AG04450 (cell line): Measurements from ENCODE around the gene NLN. TPM values are rescaled to one million over a fixed set of nuclear protein-coding genes. Genes with fewer than 3 reads are reported as not detected.

Source experiments
- CTCF ChIA-PET: fragments of 300-600, 350-600 bp; formaldehyde crosslinking; extraction: SDS; loops from one replicate; lab custom pipeline; 2022; ENCODE audit warnings: antibody characterized with exemption, inconsistent platforms; lab: Charles Lee
- POLR2A ChIA-PET: fragments of 350-600 bp; formaldehyde crosslinking; extraction: SDS; loops from one replicate; lab custom pipeline; 2021; ENCODE audit warnings: antibody characterized with exemption, inconsistent platforms; lab: Yijun Ruan, JAX
- DNase-seq: peaks from one replicate; pipeline ENCODE4 v3.0.0-alpha.2; 2011; ENCODE audit warnings: low read depth, low spot score
- H3K27ac ChIP-seq: one replicate; pipeline ENCODE4 v1.5.1; 2012; ENCODE audit warnings: low read depth, low read length, control low read depth
- H3K27me3 ChIP-seq: one replicate; pipeline ENCODE4 v1.6.0; 2012; ENCODE audit warnings: low read length; ENCODE audit not compliant: control insufficient read depth, insufficient read depth
- H3K4me3 ChIP-seq: 2 replicates; pipeline ENCODE4 v1.5.1; 2011; ENCODE audit warnings: mild to moderate bottlenecking, low read depth, low read length, control low read depth
- H3K9me3 ChIP-seq: 2 replicates; pipeline ENCODE4 v1.5.1; 2012; ENCODE audit warnings: low read length; ENCODE audit not compliant: control insufficient read depth, insufficient read depth
- polyA plus RNA-seq: library from polyadenylated mRNA; depleted of rRNA; stranded (reverse); fragments of >200 nt; gene quantifications from 2 replicates; pipeline ENCODE4 v1.2.3, GENCODE V29; 2011
- TF ChIP-seq, protein P1 (sequence below): IDR thresholded peaks from 2 replicates; pipeline ENCODE4 v1.5.1; 2011; ENCODE audit warnings: low read depth, low read length, control low read depth, inconsistent platforms

The NLN gene
- polyA plus RNA-seq, 1 experiment: 28.8 TPM

DNA sequence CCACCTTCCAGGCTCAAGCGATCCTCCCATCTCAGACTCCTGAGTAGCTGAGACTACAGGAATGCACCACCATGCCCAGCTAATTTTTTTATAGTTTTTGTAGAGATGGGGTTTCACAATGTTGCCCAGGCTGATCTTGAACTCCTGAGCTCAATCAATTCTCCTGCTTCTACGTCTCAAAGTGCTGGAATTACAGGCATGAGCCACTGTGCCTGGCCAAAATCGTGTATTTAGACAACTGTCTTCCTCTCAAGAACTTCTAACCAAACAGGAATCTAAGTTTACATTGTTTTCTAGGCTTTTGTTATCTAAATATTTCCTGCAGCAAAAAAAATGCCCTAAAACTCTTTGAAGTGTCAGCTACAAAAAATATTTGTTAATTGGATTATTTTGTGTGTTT lies 78.8 kb downstream of the NLN start:
- CTCF ChIA-PET: interaction anchor here (1.0 kb wide), 1 partner anchor 58 kb away, joined by 4 read pairs; no protein-coding TSS in a partner anchor
- POLR2A ChIA-PET: interaction anchor here (0.6 kb wide), 1 partner anchor 148 kb away, joined by 3 read pairs; no protein-coding TSS in a partner anchor
- H3K4me3 ChIP-seq: no peak overlapping the region

DNA sequence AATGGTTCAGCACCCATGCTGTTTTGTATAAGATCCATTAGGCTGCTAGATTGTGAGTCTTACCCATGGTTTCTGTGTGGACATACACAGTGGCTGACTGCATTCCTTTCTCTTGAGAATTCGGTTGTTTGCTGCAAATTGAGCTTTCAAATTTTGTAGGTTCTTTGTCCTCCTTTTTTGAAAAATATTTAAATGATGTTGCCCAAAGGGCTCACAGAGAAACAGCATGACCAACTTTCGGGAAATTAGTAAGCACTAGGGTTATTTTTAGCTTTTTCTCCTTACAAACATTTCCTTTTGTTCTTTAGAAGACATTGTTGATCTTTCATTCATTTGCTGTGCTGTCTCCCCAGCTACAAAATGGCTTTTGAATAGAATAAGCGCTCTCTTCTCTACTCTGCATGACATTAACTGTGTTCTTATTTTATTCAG lies 79.4 kb downstream of the NLN start:
- peaks cover 18% of the 10 kb centered on the region for H3K9me3 ChIP-seq
- no peak overlapping the region for H3K27ac ChIP-seq
- TF ChIP-seq, protein P1, sequence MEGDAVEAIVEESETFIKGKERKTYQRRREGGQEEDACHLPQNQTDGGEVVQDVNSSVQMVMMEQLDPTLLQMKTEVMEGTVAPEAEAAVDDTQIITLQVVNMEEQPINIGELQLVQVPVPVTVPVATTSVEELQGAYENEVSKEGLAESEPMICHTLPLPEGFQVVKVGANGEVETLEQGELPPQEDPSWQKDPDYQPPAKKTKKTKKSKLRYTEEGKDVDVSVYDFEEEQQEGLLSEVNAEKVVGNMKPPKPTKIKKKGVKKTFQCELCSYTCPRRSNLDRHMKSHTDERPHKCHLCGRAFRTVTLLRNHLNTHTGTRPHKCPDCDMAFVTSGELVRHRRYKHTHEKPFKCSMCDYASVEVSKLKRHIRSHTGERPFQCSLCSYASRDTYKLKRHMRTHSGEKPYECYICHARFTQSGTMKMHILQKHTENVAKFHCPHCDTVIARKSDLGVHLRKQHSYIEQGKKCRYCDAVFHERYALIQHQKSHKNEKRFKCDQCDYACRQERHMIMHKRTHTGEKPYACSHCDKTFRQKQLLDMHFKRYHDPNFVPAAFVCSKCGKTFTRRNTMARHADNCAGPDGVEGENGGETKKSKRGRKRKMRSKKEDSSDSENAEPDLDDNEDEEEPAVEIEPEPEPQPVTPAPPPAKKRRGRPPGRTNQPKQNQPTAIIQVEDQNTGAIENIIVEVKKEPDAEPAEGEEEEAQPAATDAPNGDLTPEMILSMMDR: no peak
- DNase-seq: no peak
- POLR2A ChIA-PET: interaction anchor here (0.6 to 0.8 kb wide), 2 partner anchors 124 to 147 kb away, joined by 3 read pairs; no protein-coding TSS in a partner anchor
- CTCF ChIA-PET: interaction anchor here (1.0 kb wide), 1 partner anchor 59 kb away, joined by 4 read pairs; no protein-coding TSS in a partner anchor
- no peaks in the 10 kb centered on the region for H3K27me3 ChIP-seq
- no peak overlapping the region for H3K4me3 ChIP-seq

More for the DNA sequence above, 78.8 kb downstream of the NLN start:
- peaks cover 18% of the 10 kb centered on the region for H3K9me3 ChIP-seq
- no peak overlapping the region for H3K27ac ChIP-seq
- H3K27me3 ChIP-seq: no peaks in the 10 kb centered on the region
- DNase-seq: no peak
- TF ChIP-seq, protein P1: no peak

DNA sequence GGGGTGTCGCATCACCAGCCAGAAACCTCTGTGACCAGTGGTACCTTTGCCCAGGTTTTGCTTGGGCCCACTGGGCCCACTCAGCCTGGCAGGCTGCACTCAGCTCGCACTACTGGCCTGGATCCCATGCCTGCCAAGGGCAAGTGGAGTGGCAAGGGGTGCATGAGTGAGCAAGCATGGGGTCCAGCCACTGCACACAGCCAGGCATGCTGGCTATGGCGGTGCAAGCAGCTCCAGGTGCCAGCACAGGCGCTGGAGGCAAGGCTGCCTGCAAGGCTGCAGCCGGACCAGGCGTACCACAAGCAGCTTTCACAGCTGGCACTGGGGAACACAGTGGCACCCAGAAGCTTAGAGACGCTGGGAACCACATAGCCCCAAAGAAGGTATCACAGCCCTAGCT lies 80.1 kb downstream of the NLN start:
- no peak for DNase-seq
- Histone ChIP-seq H3K4me3 (no peak overlapping the region), H3K27ac (no peak overlapping the region), H3K27me3 (no peaks in the 10 kb centered on the region), H3K9me3 (peaks cover 18% of the 10 kb centered on the region)
- CTCF ChIA-PET: interaction anchor here (1.0 kb wide), 1 partner anchor 59 kb away, joined by 4 read pairs; no protein-coding TSS in a partner anchor
- POLR2A ChIA-PET: no interaction called here
- TF ChIP-seq, protein P1: no peak

DNA sequence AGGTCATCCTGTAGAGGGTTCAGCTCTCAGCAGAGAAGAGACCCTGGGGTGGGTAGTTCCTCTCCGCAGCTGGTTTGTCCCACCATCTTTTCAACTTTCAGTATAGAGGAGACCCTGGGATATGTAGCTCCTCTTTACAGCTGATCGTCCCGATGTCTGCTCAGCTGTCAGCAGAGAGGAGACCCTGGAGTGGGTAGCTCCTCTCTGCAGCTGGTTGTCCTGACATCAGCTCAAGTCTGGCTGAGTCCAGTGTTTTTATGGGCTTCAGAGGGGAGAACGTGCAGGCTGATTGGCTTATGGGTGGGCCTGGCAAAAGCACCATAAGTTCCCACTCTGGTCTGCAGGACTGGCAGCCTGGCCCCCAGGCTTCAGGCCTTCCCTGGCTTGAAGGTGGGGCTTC lies 80.8 kb downstream of the NLN start:
- POLR2A ChIA-PET: interaction anchor here (0.8 kb wide), 1 partner anchor 81 kb away, joined by 3 read pairs; the partner anchor contains the start of genes NLN and SGTB
- no peak overlapping the region for H3K27ac ChIP-seq

More for the DNA sequence above, 80.8 kb downstream of the NLN start:
- Histone ChIP-seq H3K9me3 (peaks cover 18% of the 10 kb centered on the region), H3K4me3 (no peak overlapping the region), H3K27me3 (no peaks in the 10 kb centered on the region)
- TF ChIP-seq, protein P1: no peak
- CTCF ChIA-PET: no interaction called here
- no peak for DNase-seq
